Activated CD4-positive, alpha-beta T cell treated with anti-CD3 and anti-CD28 coated beads, Interleukin-2, amount 10 ng/mL, durations not matched to agents 7 days and 5 days (primary cell): ENCODE results near the gene ADI1. TPM values are rescaled to one million over a fixed set of nuclear protein-coding genes. Genes with fewer than 3 reads are reported as not detected.
"Not testable (repeated sequence)": the region's sequence is repeated elsewhere in the genome, so short reads cannot be mapped to it uniquely, and the experiment has no call there.

Experiments used
- CTCF ChIA-PET: fragments of 350-600 bp; sonication (Branson Sonifier 250); formaldehyde crosslinking; loops from one replicate; lab custom pipeline; 2021; ENCODE audit warnings: antibody characterized with exemption; lab: Charles Lee
- POLR2A ChIA-PET: fragments of 350-600 bp; sonication (Branson Sonifier 250); formaldehyde crosslinking; loops from one replicate; lab custom pipeline; 2021; ENCODE audit warnings: antibody characterized with exemption; lab: Charles Lee
- DNase-seq: peaks from one replicate; pipeline ENCODE4 v3.0.0-alpha.2; 2020
- H3K27ac Mint-ChIP-seq: one replicate; pipeline ENCODE4 v1.8.0; 2021; ENCODE audit warnings: mild to moderate bottlenecking, moderate library complexity, mixed read lengths
- H3K27me3 Mint-ChIP-seq: one replicate; pipeline ENCODE4 v1.8.0; 2021; ENCODE audit warnings: mixed read lengths
- H3K36me3 Mint-ChIP-seq: one replicate; pipeline ENCODE4 v1.8.0; 2021; ENCODE audit warnings: low read depth, mixed read lengths
- H3K4me1 Mint-ChIP-seq: one replicate; pipeline ENCODE4 v1.8.0; 2021; ENCODE audit warnings: mixed read lengths
- H3K4me3 Mint-ChIP-seq: one replicate; pipeline ENCODE4 v1.8.0; 2021; ENCODE audit warnings: mild to moderate bottlenecking, moderate library complexity, mixed read lengths
- H3K9me3 Mint-ChIP-seq: one replicate; pipeline ENCODE4 v1.8.0; 2021; ENCODE audit warnings: mixed read lengths
- total RNA-seq, 2 experiments: library from RNA; stranded (reverse); gene quantifications; one replicate each; pipeline ENCODE4 v1.2.3, GENCODE V29; 2021

The ADI1 gene
- total RNA-seq, 2 experiments from 2014 or later: 45.7 to 48.2 TPM

DNA sequence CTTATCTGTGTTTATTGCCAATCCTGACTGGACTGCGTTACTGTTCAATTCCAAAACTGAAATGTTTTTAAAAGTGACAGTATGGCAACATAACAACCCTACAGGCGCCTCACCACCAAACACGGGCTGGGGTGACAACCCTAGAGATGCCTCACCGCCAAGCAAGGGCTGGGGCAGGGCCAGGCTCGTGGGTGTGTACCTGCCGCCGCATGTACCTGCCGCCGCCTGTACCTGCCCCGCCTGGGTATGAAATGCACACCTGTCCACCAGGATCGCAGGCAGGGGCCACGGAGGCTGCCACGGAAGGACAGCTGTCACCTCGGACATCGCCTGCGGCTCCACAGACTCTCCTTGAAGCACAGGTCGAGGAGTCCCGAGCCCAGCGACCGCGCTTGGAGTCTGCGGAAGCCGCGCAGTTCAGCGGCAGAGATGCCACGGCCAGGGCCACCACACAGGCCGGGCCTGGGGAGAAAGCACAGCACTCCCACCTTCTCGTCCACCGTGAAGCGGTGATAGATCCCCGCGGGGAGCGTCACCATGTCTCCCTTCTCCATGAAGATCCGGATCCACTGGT, 18.9 kb downstream of the ADI1 start:
- ChIA-PET POLR2A (no interaction called here), CTCF (no interaction called here)
- Mint-ChIP-seq H3K27ac (no peak overlapping the region), H3K9me3 (peaks cover 4% of the 10 kb centered on the region), H3K4me3 (no peak overlapping the region), H3K27me3 (no peaks in the 10 kb centered on the region), H3K36me3 (peaks cover 39% of the 10 kb centered on the region), H3K4me1 (no peaks in the 10 kb centered on the region)
- DNase-seq: no peak

DNA sequence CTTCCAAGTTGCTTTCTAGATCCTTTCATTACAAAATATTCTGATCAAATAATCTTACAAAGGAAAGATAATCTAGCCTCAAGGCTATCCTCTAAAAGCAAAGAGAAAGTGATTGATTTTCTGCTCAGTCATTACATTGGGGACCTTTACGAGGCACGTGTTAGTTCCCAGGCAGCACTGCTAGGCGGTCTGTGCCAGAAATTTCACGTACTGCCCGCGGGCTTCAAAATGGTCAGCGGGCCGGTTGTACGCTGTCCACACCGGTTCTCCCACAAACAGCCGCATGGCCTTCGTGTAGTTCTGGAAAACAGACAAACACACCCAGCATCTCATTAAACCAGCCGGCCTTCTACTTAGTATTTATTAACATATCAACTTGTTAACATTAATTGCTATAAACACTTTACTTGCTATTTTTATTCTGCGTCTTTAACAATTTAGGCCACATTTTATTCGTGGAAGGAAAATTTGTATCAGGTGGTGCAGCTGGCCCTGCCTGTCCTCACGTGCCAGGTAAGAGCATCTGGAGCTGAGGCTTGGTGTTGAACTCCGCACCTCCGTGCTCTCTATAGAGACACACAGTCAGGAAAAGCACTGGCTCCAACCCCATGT, 20.4 kb downstream of the ADI1 start:
- no peak overlapping the region for H3K27ac Mint-ChIP-seq
- CTCF ChIA-PET: no interaction called here

DNA sequence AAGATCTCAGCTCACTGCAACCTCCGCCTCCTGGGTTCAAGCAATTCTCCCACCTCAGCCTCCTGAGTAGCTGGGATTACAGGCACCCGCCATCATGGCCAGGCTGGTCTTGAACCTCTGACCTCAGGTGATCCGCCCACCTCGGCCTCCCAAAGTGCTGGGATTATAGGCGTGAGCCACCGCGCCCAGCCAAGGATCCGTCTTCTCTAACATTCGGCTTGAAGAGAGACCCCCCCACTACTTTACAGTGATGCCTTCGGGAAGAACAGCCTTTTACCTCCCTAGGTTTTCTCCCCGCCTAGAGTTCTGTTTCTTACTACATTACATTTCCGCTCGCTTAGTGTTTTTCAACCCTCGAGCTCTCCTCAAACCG, 22.6 kb downstream of the ADI1 start:
- H3K27ac Mint-ChIP-seq, H3K4me3 Mint-ChIP-seq, DNase-seq, POLR2A ChIA-PET, H3K27me3 Mint-ChIP-seq, CTCF ChIA-PET, H3K4me1 Mint-ChIP-seq, H3K9me3 Mint-ChIP-seq: not testable (repeated sequence)
- H3K36me3 Mint-ChIP-seq: peaks cover 15% of the 10 kb centered on the region

More for the DNA sequence above, 20.4 kb downstream of the ADI1 start:
- H3K4me1 Mint-ChIP-seq: no peaks in the 10 kb centered on the region
- H3K4me3 Mint-ChIP-seq: no peak overlapping the region
- DNase-seq: no peak
- peaks cover 31% of the 10 kb centered on the region for H3K36me3 Mint-ChIP-seq
- H3K9me3 Mint-ChIP-seq: peaks cover 4% of the 10 kb centered on the region
- no peaks in the 10 kb centered on the region for H3K27me3 Mint-ChIP-seq
- POLR2A ChIA-PET: no interaction called here

DNA sequence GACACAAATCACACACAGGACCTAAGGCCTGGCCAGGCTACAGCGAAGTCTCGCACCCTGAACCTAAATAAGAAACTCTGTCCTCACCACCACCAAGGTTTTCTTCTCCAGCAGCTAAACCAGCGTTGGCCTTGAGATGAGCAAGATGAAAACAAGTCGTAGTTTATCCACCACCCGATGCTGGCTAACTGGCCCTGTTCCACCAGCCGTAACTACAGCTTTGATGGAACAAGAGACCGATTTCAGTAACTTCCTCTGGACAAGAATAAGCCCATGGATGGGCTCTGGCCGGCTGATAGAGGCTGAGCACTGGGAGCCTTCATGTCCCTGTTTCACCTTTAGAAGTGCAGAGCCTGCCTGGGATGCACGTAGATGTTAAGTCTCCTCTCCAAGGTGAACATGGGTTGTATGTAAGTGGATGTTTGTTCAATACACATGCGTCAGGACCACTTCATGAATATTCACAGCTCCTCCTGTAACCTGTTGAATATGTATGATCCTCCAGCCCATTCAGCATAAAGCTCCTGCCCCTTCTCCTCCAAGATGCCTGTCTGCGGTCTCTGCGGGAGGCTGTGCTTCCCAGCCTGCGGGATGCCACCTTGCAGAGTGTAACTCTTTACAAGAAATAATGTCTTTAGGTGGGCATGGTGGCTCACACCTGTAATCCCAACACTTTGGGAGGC, 24.2 kb downstream of the ADI1 start:
- Mint-ChIP-seq H3K27ac (no peak overlapping the region), H3K4me1 (peaks cover 2% of the 10 kb centered on the region), H3K36me3 (peaks cover 15% of the 10 kb centered on the region), H3K27me3 (no peaks in the 10 kb centered on the region), H3K9me3 (no peaks in the 10 kb centered on the region), H3K4me3 (no peak overlapping the region)
- no peak for DNase-seq
- ChIA-PET POLR2A (no interaction called here), CTCF (no interaction called here)

DNA sequence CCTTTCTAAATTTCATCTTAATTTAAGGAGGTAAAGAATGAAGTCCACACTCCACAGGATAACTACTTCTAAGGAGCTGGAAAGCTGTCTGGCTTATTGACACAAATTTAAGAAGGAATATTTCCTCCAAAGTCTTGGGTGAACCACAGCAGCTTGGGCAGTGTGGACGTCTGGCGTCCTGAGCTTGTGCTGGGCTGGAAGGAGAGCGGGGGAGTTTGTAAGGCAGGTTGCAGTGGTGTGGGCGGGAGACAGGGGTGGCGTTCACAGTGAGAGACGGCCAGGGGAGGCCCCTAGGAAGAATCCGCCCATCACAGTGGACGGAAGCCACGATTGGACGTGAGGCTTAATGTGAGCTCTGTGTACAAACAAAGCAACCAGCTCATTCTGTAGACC, 25.7 kb downstream of the ADI1 start:
- Mint-ChIP-seq H3K27ac (no peak overlapping the region), H3K27me3 (no peaks in the 10 kb centered on the region), H3K4me1 (peaks cover 2% of the 10 kb centered on the region), H3K36me3 (peaks cover 3% of the 10 kb centered on the region), H3K9me3 (no peaks in the 10 kb centered on the region), H3K4me3 (no peak overlapping the region)
- DNase-seq: no peak
- CTCF ChIA-PET: no interaction called here
- POLR2A ChIA-PET: no interaction called here

DNA sequence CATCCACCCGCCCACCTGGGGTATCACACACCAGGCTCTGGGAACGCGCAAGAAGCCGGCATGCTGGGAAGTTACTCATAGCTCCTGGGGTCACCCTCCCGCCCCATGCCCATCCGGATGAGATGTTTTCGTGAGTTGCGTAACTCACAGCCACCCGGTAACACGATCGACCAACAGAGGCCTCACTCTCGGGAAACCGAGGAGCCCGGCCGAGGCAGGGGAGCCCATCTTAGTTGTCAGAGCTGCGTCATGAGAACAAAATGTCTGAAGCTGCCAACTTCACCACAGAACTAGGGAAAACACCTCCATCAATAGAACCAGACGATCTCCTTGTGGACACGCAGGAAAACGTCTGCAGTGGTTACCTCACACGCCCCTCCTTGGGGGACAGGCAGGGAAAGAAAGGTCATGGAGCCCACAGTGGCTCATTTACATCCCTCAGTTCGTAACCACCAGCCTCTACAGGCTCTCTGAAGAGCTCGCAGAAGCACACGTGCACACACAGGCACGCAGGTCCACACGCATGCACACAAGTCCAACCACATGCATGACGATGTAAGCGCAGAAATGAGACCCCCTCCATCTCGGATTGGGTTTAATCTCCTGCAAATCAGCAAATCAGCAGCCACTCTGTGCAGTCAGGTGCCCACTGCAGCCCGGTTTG, 26.2 kb downstream of the ADI1 start:
- POLR2A ChIA-PET: no interaction called here
- CTCF ChIA-PET: no interaction called here

DNA sequence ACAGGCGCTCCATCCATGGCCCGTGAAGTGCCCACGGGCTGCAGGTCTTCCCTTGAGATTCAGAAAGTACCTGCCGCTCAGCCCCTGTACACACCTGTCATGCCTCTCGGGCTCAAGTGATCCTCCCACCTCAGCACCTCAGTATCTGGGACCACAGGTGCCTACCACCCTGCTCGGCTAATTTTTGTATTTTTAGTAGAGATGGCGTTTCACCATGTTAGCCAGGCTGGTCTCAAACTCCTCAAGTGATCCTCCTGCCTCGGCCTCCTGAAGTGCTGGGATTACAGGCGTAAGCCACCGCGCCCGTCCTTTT, 26.9 kb downstream of the ADI1 start:
- H3K27me3 Mint-ChIP-seq, CTCF ChIA-PET: not testable (repeated sequence)

More for the DNA sequence above, 26.2 kb downstream of the ADI1 start:
- H3K36me3 Mint-ChIP-seq: peaks cover 2% of the 10 kb centered on the region
- no peaks in the 10 kb centered on the region for H3K27me3 Mint-ChIP-seq
- DNase-seq: no peak
- no peak overlapping the region for H3K4me3 Mint-ChIP-seq
- peaks cover 2% of the 10 kb centered on the region for H3K4me1 Mint-ChIP-seq
- no peaks in the 10 kb centered on the region for H3K9me3 Mint-ChIP-seq
- H3K27ac Mint-ChIP-seq: no peak overlapping the region

DNA sequence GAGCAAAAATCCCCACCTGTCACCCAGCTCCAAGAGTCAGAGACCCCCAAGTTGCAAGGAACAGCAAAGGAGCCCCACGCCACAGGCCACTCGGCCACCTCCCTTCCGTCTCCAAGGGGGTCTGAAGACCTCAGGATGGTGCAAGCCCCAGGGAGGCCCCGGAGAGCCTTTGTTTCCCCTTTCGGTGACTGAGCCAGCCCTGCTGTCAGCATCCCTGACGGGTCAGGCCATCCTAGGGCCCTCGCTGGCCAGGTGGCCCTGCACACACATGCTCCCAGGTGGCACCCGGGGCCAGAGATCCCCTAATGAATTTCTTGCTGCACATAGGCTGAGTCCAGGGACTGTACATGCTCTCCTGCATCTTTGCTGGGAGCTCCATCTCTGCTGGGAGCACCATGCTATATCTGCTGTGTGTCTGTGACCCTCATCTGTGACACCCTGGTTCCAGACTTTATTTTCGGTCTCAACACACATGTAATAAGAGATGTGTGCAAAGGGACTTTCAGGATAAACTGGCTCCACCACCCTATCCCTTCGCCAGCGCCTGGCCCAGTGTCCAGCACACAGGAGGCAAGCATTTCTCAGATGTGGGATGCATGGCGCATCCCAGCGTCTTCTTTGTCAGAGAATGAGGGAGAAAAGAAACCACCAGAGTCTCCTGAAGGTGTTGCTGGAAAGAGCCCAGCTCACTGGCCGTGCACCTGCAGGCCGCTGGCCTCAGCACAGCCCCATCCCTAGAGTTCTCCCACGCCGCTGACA, 27.4 kb downstream of the ADI1 start:
- no peak overlapping the region for H3K4me3 Mint-ChIP-seq
- no peaks in the 10 kb centered on the region for H3K27me3 Mint-ChIP-seq
- H3K27ac Mint-ChIP-seq: no peak overlapping the region
- ChIA-PET POLR2A (no interaction called here), CTCF (interaction anchor here (0.9 kb wide), 1 partner anchor 14 kb away, joined by 3 read pairs; no protein-coding TSS in a partner anchor)
- no peak for DNase-seq
- H3K36me3 Mint-ChIP-seq: peaks cover 2% of the 10 kb centered on the region
- peaks cover 2% of the 10 kb centered on the region for H3K4me1 Mint-ChIP-seq
- no peaks in the 10 kb centered on the region for H3K9me3 Mint-ChIP-seq

More for the DNA sequence above, 26.9 kb downstream of the ADI1 start:
- H3K4me3 Mint-ChIP-seq, H3K9me3 Mint-ChIP-seq, H3K4me1 Mint-ChIP-seq, POLR2A ChIA-PET, DNase-seq, H3K36me3 Mint-ChIP-seq, H3K27ac Mint-ChIP-seq: not testable (repeated sequence)

DNA sequence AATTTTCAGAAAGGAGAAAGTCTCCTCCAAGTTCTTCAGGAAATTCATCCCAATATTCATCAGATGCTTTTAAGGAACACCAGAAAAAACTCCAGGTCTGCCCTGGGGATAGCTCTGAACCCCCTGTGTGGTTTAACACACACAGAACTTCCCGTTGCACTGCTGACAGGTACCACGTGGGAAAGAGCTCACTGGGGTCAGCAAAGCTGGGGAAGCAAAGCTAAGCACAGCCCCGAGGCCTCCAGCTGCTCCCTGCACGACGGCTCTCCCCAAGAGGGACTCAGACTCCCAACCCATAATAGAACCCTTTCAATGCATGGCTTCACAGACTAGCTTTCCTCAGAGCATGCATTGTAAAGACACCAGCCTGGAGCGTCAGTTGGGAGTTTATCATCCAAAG, 28.0 kb downstream of the ADI1 start:
- DNase-seq: no peak
- ChIA-PET CTCF (interaction anchor here (0.9 kb wide), 1 partner anchor 15 kb away, joined by 3 read pairs; no protein-coding TSS in a partner anchor), POLR2A (no interaction called here)
- H3K4me3 Mint-ChIP-seq: no peak overlapping the region
- H3K27me3 Mint-ChIP-seq: no peaks in the 10 kb centered on the region
- no peak overlapping the region for H3K27ac Mint-ChIP-seq
- H3K4me1 Mint-ChIP-seq: peaks cover 2% of the 10 kb centered on the region
- peaks cover 2% of the 10 kb centered on the region for H3K36me3 Mint-ChIP-seq
- no peaks in the 10 kb centered on the region for H3K9me3 Mint-ChIP-seq

DNA sequence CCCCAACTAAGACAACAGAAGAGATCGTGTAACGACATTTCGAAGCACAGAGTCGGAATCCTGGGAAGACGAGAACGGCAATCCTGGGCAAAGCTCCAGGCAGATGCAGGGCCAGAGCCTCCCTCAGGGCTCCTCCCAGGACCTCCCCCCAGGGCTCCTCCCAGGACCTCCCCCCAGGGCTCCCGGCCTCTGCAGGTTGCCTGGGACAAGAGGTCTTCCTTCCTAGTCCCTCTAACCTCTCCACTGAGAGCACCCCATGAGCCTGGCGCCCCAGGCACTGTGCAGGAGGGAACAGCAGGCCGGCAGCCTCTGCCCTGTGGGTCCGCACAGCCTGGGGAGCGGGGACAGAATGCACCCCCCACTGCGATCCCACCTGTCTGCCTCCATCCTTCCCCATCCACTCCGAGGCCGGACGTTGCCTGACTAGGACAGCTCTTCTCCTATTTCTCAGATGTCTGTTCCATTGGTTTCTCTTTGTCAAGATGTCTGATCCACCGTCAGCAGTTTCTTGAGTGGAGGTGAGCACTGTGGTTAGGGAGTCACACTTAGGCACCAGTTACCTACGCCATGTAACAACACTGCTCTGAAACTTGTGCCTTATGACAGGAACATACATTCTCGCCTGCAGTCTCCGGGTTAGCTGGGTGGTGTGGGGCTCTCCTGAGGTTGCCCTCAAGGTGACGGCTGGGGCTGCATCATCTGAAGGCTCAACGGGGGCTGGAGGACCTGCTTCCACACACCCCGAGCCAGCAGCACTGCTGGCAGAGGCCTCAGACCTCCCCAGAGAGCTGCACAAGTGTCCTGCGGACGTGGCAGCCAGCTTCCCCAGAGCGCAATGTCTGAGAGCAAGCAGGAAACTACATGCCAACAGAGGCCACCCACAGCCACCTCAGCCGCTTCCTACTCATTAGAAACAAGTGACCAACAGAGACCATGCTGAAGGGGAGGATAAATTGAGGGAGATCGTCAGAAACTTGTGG, 28.9 kb downstream of the ADI1 start:
- DNase-seq: no peak
- H3K27me3 Mint-ChIP-seq: no peaks in the 10 kb centered on the region
- ChIA-PET POLR2A (no interaction called here), CTCF (interaction anchor here (0.9 kb wide), 1 partner anchor 15 kb away, joined by 3 read pairs; no protein-coding TSS in a partner anchor)
- no peak overlapping the region for H3K27ac Mint-ChIP-seq
- peaks cover 2% of the 10 kb centered on the region for H3K36me3 Mint-ChIP-seq
- H3K9me3 Mint-ChIP-seq: no peaks in the 10 kb centered on the region
- no peak overlapping the region for H3K4me3 Mint-ChIP-seq
- peaks cover 2% of the 10 kb centered on the region for H3K4me1 Mint-ChIP-seq

DNA sequence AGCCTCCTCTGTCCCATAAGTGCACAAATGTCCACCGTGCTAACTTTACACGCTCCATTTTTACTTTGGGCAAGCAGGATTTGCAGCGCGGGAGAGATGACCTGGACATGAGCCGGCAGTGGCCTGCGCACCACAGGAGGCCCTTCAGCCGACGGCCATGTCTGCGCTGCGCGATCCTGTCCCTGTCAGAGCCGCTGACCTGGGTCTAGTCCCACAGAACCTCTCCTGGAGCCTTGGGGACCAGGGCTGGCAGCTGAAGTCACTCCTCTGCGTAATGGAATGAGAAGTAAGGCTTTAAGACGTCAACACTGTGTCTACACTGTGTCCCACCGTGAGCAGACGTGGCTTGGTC, 29.6 kb downstream of the ADI1 start:
- DNase-seq: no peak
- Mint-ChIP-seq H3K27ac (no peak overlapping the region), H3K36me3 (no peaks in the 10 kb centered on the region), H3K27me3 (no peaks in the 10 kb centered on the region), H3K4me1 (peaks cover 2% of the 10 kb centered on the region), H3K4me3 (no peak overlapping the region), H3K9me3 (no peaks in the 10 kb centered on the region)
- ChIA-PET CTCF (no interaction called here), POLR2A (no interaction called here)
